ENCODE data around the gene SLC35B4. TPM values are rescaled to one million over a fixed set of nuclear protein-coding genes. Genes with fewer than 3 reads are reported as not detected.

Gene SLC35B4, protein sequence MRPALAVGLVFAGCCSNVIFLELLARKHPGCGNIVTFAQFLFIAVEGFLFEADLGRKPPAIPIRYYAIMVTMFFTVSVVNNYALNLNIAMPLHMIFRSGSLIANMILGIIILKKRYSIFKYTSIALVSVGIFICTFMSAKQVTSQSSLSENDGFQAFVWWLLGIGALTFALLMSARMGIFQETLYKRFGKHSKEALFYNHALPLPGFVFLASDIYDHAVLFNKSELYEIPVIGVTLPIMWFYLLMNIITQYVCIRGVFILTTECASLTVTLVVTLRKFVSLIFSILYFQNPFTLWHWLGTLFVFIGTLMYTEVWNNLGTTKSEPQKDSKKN
- 12.9 and 15.6 TPM in 2 replicates for total RNA-seq (2014; rRNA removed; shearing (Covaris generic))
- polyA plus RNA-seq (2016; fragmentation: Nextera tagmentation; extraction: Ambion mirVana), result 22.2 and 25.7 TPM in 2 replicates

DNA sequence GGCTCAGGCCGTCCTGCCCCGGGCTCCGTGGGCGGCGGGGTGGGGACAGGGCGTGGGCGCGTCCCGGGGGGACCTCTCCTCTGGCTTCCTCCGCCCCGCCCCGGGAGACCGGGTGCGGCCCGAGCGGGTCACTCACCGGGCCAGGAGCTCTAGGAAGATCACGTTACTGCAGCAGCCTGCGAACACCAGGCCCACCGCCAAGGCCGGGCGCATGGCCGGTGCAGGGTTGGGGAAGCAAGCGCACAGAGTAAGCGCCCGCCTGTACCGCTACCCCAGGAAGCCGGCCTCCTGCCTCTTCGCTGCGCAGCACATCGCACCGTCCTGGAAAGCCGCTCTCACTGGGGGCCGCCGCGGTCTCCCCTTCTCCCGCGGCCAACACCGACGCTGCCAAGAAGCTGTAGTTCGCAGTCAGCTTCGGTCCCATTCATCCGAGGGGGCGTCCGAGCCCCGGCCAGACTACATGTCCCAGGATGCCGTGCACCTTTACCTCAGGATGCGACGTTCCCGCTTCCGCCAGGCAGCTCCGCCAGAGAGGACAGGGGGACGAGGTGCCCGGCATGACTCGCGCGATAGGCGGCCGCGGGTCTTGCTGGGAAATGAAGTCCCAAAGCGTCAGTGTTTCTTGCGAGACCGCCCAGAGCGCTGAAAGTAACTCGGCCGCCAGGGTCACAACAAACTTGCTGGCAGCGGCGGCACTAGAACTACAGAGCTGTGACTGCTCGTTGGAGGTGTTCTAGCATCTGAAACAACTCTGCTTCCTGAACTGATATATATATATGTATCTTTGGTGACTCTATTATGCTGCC is at the start of gene SLC35B4:
TSS of gene SLC35B4 (minus strand) at position 392 of the 806 bp plus-strand sequence. CDS start at position 213, 179 bp downstream.
- Histone ChIP-seq H3K4me2 (ENCODE audit: unreplicated experiment) (peak within 1 kb of the TSS; percentile 91), H3K79me2 (ENCODE audit: insufficient read depth) (peaks cover 43% of the 10 kb centered on the region), H3K9me3 (ENCODE audit: low read depth) (no peaks in the 10 kb centered on the region), H3K27me3 (replicated peaks; ENCODE audit: insufficient read depth) (no peaks in the 10 kb centered on the region), H3K27ac (peak within 1 kb of the TSS; percentile 48), H2AFZ (peak within 1 kb of the TSS; percentile 94), H3F3A (ENCODE audit: insufficient read depth) (peaks cover 5% of the 10 kb centered on the region), H3K4me1 (ENCODE audit: insufficient read depth) (peaks cover 22% of the 10 kb centered on the region), H3K36me3 (ENCODE audit: low read depth) (no peaks in the 10 kb centered on the region), H3K4me3 (peak within 1 kb of the TSS; percentile 76), H3K9ac (peak within 1 kb of the TSS; percentile 87), H3K9me2 (ENCODE audit: insufficient read depth) (no peaks in the 10 kb centered on the region), H4K20me1 (ENCODE audit: insufficient read depth) (no peaks in the 10 kb centered on the region)
- TF ChIP-seq EZH2 (IDR thresholded peaks at IDR 0.05; ENCODE audit: insufficient read depth, poor library complexity, severe bottlenecking), result no peak
- TF ChIP-seq EZH2phosphoT487 (IDR thresholded peaks at IDR 0.05; ENCODE audit: insufficient read depth, low read depth), result no peak
- in situ Hi-C loops (cut with MboI), result no loop called here
- WGBS, 2 experiments (ENCODE audit: low coverage in 1 of 2, low lambda C conversion rate in 2 of 2, missing lambda C conversion rate in 2 of 2), result 1 to 2% methylated on average over 57 to 64 of the region's 69 CpGs
- peak; percentile 99 for DNase-seq

DNA sequence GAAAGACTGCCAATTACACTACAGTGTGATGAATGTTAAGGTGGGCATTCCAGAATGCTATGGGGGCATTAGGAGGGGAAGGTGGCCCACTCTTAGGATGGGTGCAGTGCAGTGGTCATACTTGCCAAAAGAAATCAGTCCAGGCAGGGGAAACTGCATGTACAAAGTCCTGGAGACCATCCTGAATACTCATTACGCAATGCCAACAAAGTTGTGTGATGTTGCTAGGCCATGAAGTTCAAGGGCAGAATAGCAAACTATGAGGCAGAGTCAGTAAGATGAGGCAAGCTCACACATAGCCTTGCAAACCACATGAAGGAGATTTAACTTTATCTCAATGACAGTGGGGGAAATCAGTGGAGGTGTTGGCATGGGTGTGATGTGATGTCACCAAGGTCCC is 49.8 kb upstream of the SLC35B4 start:
- Histone ChIP-seq H3K27me3 (replicated peaks; ENCODE audit: insufficient read depth) (no peaks in the 10 kb centered on the region), H2AFZ (no peak overlapping the region), H3F3A (ENCODE audit: insufficient read depth) (peaks cover 32% of the 10 kb centered on the region), H3K79me2 (ENCODE audit: insufficient read depth) (no peaks in the 10 kb centered on the region), H3K9me2 (ENCODE audit: insufficient read depth) (no peaks in the 10 kb centered on the region), H4K20me1 (ENCODE audit: insufficient read depth) (no peaks in the 10 kb centered on the region), H3K4me3 (no peak overlapping the region), H3K9ac (no peak overlapping the region), H3K4me1 (ENCODE audit: insufficient read depth) (peaks cover 54% of the 10 kb centered on the region), H3K27ac (peak overlapping the region; percentile 86), H3K9me3 (ENCODE audit: low read depth) (no peaks in the 10 kb centered on the region), H3K4me2 (ENCODE audit: unreplicated experiment) (no peak overlapping the region), H3K36me3 (ENCODE audit: low read depth) (no peaks in the 10 kb centered on the region)
- 100% methylated on average over 1 of the region's 1 CpG for WGBS, 2 experiments (ENCODE audit: low coverage in 1 of 2, low lambda C conversion rate in 2 of 2, missing lambda C conversion rate in 2 of 2)
- in situ Hi-C loops (cut with MboI), result no loop called here
- TF ChIP-seq EZH2 (IDR thresholded peaks at IDR 0.05; ENCODE audit: insufficient read depth, poor library complexity, severe bottlenecking) (no peak), EZH2phosphoT487 (IDR thresholded peaks at IDR 0.05; ENCODE audit: insufficient read depth, low read depth) (no peak)
- peak; percentile 40 for DNase-seq

DNA sequence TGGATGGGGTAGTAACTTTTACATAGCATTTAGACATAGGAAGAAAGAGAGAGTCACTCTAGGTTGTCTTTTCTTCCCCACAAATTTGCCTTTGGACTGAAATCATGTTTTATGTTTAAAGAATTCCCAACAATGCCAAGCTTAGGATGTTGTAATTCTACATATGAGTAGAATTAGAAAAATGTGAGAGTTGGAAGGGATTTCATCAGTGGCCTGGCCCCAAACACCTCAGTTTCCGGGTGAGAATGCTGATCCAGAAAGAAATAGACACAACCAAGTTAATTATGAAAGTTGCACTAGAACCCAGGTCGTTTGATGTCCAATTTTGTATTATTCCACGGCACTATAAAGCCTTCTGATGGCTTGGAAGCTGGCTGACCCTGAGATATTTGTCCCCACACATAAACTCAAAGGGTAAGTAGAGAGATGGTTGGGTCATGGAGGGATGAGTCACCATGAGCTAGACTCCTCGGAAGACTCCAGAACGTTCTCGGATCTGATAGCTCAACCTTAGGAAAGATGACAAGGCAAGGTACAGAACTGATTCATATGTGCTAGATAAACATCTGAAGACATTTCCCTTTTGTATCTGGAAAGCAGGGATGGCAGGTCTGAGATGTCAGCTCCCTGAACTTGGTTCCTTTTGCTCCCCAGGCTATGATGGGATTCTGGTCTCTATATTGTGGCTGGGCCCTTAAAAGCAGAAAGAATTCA is 48.8 kb upstream of the SLC35B4 start:
- Histone ChIP-seq H3K4me2 (ENCODE audit: unreplicated experiment) (peak overlapping the region; percentile 69), H3K4me3 (peak overlapping the region; percentile 17), H3K9me2 (ENCODE audit: insufficient read depth) (no peaks in the 10 kb centered on the region), H3K27me3 (replicated peaks; ENCODE audit: insufficient read depth) (no peaks in the 10 kb centered on the region), H3F3A (ENCODE audit: insufficient read depth) (peaks cover 32% of the 10 kb centered on the region), H3K9me3 (ENCODE audit: low read depth) (no peaks in the 10 kb centered on the region), H3K27ac (peak overlapping the region; percentile 86), H4K20me1 (ENCODE audit: insufficient read depth) (no peaks in the 10 kb centered on the region), H3K36me3 (ENCODE audit: low read depth) (no peaks in the 10 kb centered on the region), H3K4me1 (ENCODE audit: insufficient read depth) (peaks cover 54% of the 10 kb centered on the region), H2AFZ (peak overlapping the region; percentile 54), H3K9ac (peak overlapping the region; percentile 55), H3K79me2 (ENCODE audit: insufficient read depth) (no peaks in the 10 kb centered on the region)
- in situ Hi-C loops (cut with MboI), result no loop called here
- TF ChIP-seq EZH2 (IDR thresholded peaks at IDR 0.05; ENCODE audit: insufficient read depth, poor library complexity, severe bottlenecking), result no peak
- TF ChIP-seq EZH2phosphoT487 (IDR thresholded peaks at IDR 0.05; ENCODE audit: insufficient read depth, low read depth), result no peak
- DNase-seq, result peak; percentile 92
- WGBS, 2 experiments (ENCODE audit: low coverage in 1 of 2, low lambda C conversion rate in 2 of 2, missing lambda C conversion rate in 2 of 2), result 1 to 3% methylated on average over 6 of the region's 6 CpGs

DNA sequence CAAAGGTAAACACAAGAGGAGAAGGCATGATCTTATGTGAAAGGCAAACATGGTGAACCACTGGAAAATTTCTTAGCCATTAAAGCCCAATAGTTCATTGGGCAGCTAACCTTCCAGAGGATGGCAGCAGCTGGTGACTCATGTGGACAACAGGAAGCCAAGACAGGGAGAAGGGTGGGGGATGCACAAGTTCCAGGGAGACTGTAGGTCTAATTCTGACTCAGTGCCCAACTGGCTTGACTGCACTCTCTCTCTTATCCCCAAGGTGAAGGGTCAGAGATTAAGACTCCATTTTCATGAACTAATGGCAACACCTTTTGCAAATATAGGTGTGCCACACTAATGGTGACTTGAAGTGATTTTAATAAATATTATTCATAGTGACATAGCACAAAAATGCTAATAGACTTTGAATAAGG is 47.9 kb upstream of the SLC35B4 start:
- H3K4me1 ChIP-seq (ENCODE audit: insufficient read depth), result peaks cover 54% of the 10 kb centered on the region
- H3K9ac ChIP-seq, result peak overlapping the region; percentile 55
- H3K4me2 ChIP-seq (ENCODE audit: unreplicated experiment), result peak overlapping the region; percentile 69
- H3F3A ChIP-seq (ENCODE audit: insufficient read depth), result peaks cover 32% of the 10 kb centered on the region
- H3K9me2 ChIP-seq (ENCODE audit: insufficient read depth), result no peaks in the 10 kb centered on the region
- no peaks in the 10 kb centered on the region for H3K79me2 ChIP-seq (ENCODE audit: insufficient read depth)
- no peaks in the 10 kb centered on the region for H3K27me3 ChIP-seq (replicated peaks; ENCODE audit: insufficient read depth)
- no peaks in the 10 kb centered on the region for H4K20me1 ChIP-seq (ENCODE audit: insufficient read depth)
- H3K36me3 ChIP-seq (ENCODE audit: low read depth), result no peaks in the 10 kb centered on the region
- no peaks in the 10 kb centered on the region for H3K9me3 ChIP-seq (ENCODE audit: low read depth)
- TF ChIP-seq EZH2 (IDR thresholded peaks at IDR 0.05; ENCODE audit: insufficient read depth, poor library complexity, severe bottlenecking) (no peak), EZH2phosphoT487 (IDR thresholded peaks at IDR 0.05; ENCODE audit: insufficient read depth, low read depth) (no peak)
- peak overlapping the region; percentile 17; the same call in 1 of the 2 replicates for H3K4me3 ChIP-seq
- peak overlapping the region; percentile 86 for H3K27ac ChIP-seq
- peak overlapping the region; percentile 54; the same call in 1 of the 2 replicates for H2AFZ ChIP-seq
- peak; percentile 85 for DNase-seq
- in situ Hi-C loops (cut with MboI), result no loop called here

All from GM23248 (cell line).